ENCODE results near the gene AP3S2. TPM values are rescaled to one million over a fixed set of nuclear protein-coding genes. Genes with fewer than 3 reads are reported as not detected.

Gene AP3S2
- total RNA-seq, 1 donor from 2014 or later, result 20.6 TPM

- DNase-seq (ENCODE audit: low spot score), result no peak
- peaks cover 12% of the 10 kb centered on the region for H3K36me3 Mint-ChIP-seq (ENCODE audit: low read depth)
- H3K27ac Mint-ChIP-seq, result no peak overlapping the region
- peaks cover 21% of the 10 kb centered on the region for H3K27me3 Mint-ChIP-seq (ENCODE audit: low read depth)
- peaks cover 18% of the 10 kb centered on the region for H3K4me1 Mint-ChIP-seq (ENCODE audit: low read depth)
- peaks cover 6% of the 10 kb centered on the region for H3K9me3 Mint-ChIP-seq
- H3K4me3 Mint-ChIP-seq (ENCODE audit: low read depth), result no peak overlapping the region
- intact Hi-C loops (cut with micrococcal nuclease), result no loop called here
Measured at GRCh38 chr15:89812011-89812846, 81.6 kb downstream of the AP3S2 start.

- H3K27ac Mint-ChIP-seq, result no peak overlapping the region
- H3K36me3 Mint-ChIP-seq (ENCODE audit: low read depth), result peaks cover 6% of the 10 kb centered on the region
- intact Hi-C loops (cut with micrococcal nuclease), result no loop called here
- no peak for DNase-seq (ENCODE audit: low spot score)
- H3K4me1 Mint-ChIP-seq (ENCODE audit: low read depth), result peaks cover 14% of the 10 kb centered on the region
- no peak overlapping the region for H3K4me3 Mint-ChIP-seq (ENCODE audit: low read depth)
- peaks cover under 1% of the 10 kb centered on the region for H3K9me3 Mint-ChIP-seq
- H3K27me3 Mint-ChIP-seq (ENCODE audit: low read depth), result peaks cover 11% of the 10 kb centered on the region
Measured at GRCh38 chr15:89810837-89811236, 83.0 kb downstream of the AP3S2 start.

GRCh38 chr15:89809787-89810148 is 84.0 kb downstream of the AP3S2 start:
- H3K27me3 Mint-ChIP-seq (ENCODE audit: low read depth), result peaks cover 2% of the 10 kb centered on the region
- no peaks in the 10 kb centered on the region for H3K36me3 Mint-ChIP-seq (ENCODE audit: low read depth)
- no peak for DNase-seq (ENCODE audit: low spot score)
- H3K9me3 Mint-ChIP-seq, result no peaks in the 10 kb centered on the region
- intact Hi-C loops (cut with micrococcal nuclease), result no loop called here
- H3K27ac Mint-ChIP-seq, result no peak overlapping the region
- no peak overlapping the region for H3K4me3 Mint-ChIP-seq (ENCODE audit: low read depth)
- peaks cover 9% of the 10 kb centered on the region for H3K4me1 Mint-ChIP-seq (ENCODE audit: low read depth)

DNA sequence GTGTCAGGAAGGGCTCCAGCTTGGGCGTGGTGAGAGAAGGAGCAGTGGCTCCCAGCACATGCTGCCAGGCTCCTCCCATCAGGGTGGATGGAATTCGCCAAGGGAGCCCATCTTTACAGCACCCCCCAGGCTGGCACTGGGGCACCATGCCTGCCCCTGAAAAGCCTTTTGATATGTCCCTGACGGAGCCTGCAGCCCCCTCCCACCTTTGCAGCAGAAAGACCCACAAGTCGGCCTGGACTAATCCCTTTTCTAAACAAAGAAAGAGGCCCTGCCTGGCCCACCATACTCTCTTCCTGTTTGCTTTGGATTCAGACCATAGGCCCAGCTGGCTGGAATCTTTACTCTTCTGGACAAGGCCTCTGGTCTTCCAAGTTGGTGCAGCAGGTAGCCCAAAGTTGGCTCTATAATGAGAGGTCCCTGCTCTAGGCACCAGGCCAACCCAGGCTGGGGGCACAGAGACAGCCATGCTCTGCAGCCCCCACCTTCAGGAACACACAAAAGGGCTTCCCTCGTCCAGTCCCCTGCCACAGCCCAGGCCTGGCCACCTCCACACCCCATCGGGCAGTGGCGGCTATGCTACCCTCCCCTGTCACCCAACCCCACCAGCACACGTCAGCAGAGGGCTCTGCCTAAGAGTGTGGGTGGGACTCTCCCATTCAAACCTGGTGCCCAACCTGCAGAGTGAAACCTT is 84.6 kb downstream of the AP3S2 start:
- H3K4me3 Mint-ChIP-seq (ENCODE audit: low read depth), result no peak overlapping the region
- peaks cover 2% of the 10 kb centered on the region for H3K27me3 Mint-ChIP-seq (ENCODE audit: low read depth)
- no peak for DNase-seq (ENCODE audit: low spot score)
- no peaks in the 10 kb centered on the region for H3K36me3 Mint-ChIP-seq (ENCODE audit: low read depth)
- H3K27ac Mint-ChIP-seq, result no peak overlapping the region
- no peaks in the 10 kb centered on the region for H3K9me3 Mint-ChIP-seq
- intact Hi-C loops (cut with micrococcal nuclease), result no loop called here
- peaks cover 9% of the 10 kb centered on the region for H3K4me1 Mint-ChIP-seq (ENCODE audit: low read depth)

GRCh38 chr15:89808160-89808870 is 85.5 kb downstream of the AP3S2 start:
- Mint-ChIP-seq H3K9me3 (no peaks in the 10 kb centered on the region), H3K4me1 (ENCODE audit: low read depth) (peaks cover 7% of the 10 kb centered on the region), H3K36me3 (ENCODE audit: low read depth) (no peaks in the 10 kb centered on the region), H3K4me3 (ENCODE audit: low read depth) (no peak overlapping the region), H3K27me3 (ENCODE audit: low read depth) (no peaks in the 10 kb centered on the region), H3K27ac (no peak overlapping the region)
- DNase-seq (ENCODE audit: low spot score), result no peak
- intact Hi-C loops (cut with micrococcal nuclease), result no loop called here

GRCh38 chr15:89807689-89808088 is 86.1 kb downstream of the AP3S2 start:
- Mint-ChIP-seq H3K36me3 (ENCODE audit: low read depth) (no peaks in the 10 kb centered on the region), H3K4me3 (ENCODE audit: low read depth) (no peak overlapping the region), H3K27ac (no peak overlapping the region), H3K27me3 (ENCODE audit: low read depth) (no peaks in the 10 kb centered on the region), H3K9me3 (no peaks in the 10 kb centered on the region), H3K4me1 (ENCODE audit: low read depth) (peaks cover 6% of the 10 kb centered on the region)
- no peak for DNase-seq (ENCODE audit: low spot score)
- intact Hi-C loops (cut with micrococcal nuclease), result no loop called here

DNA sequence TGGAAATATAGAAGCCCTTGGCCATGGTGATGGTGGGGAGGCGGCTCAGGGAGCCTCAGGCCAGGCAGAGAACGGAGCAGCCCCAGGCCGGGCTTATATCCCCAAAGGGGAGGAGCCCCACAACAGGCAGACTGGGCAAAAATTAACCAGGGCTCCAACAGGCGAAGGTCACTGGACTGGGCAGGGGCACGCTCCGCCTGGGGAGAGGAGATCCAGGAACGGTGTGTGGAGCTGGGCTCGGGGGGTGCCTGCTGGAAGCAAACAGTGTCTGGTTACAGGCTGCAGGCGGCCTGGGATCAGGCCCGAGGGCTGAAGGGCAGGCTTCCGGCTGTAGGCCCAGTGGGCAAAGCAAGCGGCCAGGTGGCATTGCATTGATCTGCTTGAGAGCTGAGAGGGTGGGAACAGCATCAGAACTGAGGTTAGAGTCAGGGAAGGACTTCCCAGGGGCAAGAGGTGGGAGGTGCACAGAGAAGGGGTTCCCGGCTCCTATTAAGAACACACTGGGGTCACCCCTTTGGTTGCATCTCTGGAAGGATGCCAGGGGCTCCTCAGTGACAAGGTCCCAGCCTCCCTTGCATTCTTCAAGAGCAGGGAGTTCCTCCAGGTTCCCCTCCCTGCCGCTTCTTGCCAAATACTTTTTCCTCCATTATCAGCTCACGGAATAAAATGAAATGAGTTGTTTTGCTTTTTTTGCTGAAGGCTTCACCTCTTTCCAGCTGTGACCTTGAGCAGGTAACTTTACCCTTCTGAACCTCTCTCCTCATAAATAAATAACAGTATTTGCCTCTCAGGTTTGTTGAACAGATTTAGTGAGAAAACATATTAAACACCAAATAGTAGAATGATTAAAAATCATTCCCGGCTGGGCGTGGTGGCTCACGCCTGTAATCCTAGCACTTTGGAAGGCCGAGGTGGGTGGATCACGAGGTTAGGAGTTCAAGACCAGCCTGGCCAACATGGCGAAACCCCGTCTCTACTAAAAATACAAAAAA is 86.9 kb downstream of the AP3S2 start:
- Mint-ChIP-seq H3K27me3 (ENCODE audit: low read depth) (no peaks in the 10 kb centered on the region), H3K36me3 (ENCODE audit: low read depth) (no peaks in the 10 kb centered on the region), H3K27ac (no peak overlapping the region), H3K9me3 (no peaks in the 10 kb centered on the region), H3K4me3 (ENCODE audit: low read depth) (no peak overlapping the region), H3K4me1 (ENCODE audit: low read depth) (peaks cover 3% of the 10 kb centered on the region)
- no peak for DNase-seq (ENCODE audit: low spot score)
- intact Hi-C loops (cut with micrococcal nuclease), result no loop called here

- no peak overlapping the region for H3K27ac Mint-ChIP-seq
- H3K4me3 Mint-ChIP-seq (ENCODE audit: low read depth), result no peak overlapping the region
- no peaks in the 10 kb centered on the region for H3K4me1 Mint-ChIP-seq (ENCODE audit: low read depth)
- no peaks in the 10 kb centered on the region for H3K27me3 Mint-ChIP-seq (ENCODE audit: low read depth)
- H3K9me3 Mint-ChIP-seq, result no peaks in the 10 kb centered on the region
- intact Hi-C loops (cut with micrococcal nuclease), result no loop called here
- H3K36me3 Mint-ChIP-seq (ENCODE audit: low read depth), result no peaks in the 10 kb centered on the region
- DNase-seq (ENCODE audit: low spot score), result no peak
Measured at GRCh38 chr15:89806210-89806558, 87.6 kb downstream of the AP3S2 start.

DNA sequence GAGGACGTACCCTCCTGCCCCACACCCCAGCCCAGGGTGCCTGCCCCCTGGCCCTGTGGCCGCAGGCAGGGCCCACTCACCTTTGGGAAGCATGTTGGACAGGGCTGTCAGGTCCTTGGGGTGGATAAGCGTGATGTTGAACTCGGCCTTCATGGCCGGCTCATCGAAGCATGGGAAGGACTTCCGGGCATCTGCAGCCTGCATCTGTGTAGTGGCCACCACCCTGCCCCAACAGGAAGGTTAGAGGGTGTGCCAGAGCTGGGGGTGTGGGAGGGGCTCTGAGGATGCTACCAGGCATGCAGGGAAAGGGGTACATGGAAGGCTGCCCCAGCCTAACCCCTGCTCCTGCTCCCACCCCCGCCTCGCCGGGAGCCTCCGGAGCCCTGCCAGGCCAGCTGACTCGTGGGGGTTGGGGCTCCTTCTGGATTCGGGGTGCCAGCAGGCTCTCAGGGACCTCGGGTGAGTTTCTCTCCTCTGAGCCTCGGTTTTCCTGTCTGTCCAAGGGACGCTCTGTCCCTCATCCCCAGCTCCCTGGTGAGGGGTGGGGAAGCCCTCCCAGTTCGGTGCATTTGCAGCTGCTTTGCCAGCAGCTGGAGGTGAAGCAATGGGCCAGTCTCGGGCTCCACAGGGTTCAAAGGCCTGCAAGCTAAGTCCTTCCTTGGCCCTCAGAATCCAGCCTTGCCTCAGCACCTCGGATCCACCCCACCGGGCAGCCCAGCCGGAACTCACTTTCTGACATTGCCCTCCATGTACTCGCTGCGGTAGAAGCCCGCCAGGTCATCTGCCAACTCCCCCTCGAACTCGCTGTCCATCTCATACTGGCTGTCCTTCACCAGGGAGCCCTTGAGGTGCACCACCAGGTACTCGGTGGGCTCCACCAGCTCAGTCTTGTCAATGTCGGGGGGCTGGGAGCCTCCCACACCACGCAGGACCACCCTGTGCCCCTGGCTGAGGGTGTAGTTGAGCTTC is 88.3 kb downstream of the AP3S2 start:
- Mint-ChIP-seq H3K4me3 (ENCODE audit: low read depth) (no peak overlapping the region), H3K27me3 (ENCODE audit: low read depth) (no peaks in the 10 kb centered on the region), H3K27ac (no peak overlapping the region), H3K4me1 (ENCODE audit: low read depth) (no peaks in the 10 kb centered on the region), H3K36me3 (ENCODE audit: low read depth) (no peaks in the 10 kb centered on the region), H3K9me3 (no peaks in the 10 kb centered on the region)
- intact Hi-C loops (cut with micrococcal nuclease), result no loop called here
- DNase-seq (ENCODE audit: low spot score), result no peak

DNA sequence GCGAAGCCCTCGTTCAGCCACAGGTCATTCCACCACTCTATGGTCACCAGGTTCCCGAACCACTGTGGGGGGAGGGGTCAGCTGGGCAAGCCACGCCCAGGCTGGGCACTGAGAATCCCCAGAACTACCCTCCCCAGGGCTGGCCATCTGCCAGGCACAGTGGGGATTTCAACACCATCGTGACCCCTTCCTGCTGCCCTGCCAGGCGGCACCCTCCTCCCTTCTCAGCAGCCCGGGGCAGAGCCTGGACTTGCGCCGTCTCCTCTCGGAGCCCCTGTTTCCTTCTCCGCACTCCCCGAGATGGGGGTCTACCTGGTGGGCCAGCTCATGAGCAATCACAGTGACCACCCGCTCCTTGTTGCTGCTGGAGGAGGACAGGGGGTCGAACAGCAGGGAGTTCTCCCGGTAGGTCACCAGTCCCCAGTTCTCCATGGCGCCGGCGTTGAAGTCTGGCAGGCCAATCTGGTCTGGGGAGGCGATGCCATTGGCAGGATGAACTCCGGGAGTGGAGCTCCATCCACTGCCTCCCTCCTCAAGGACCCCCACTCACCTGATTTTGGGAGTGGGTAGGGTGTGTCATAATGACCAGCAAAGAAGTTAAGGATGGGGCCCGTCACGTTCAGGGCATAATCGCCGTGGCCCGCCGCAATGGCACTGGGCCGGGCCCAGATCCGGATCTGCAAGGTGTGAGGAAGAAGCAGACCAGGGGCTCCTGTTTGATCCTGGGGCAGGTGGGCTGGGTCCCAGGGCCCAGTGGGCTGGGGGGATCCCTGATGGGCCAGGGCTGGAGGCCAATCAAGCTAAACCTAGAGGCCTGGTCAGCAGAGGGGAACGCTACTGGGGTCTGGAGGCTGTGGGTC is 89.6 kb downstream of the AP3S2 start:
- Mint-ChIP-seq H3K4me1 (ENCODE audit: low read depth) (no peaks in the 10 kb centered on the region), H3K36me3 (ENCODE audit: low read depth) (no peaks in the 10 kb centered on the region), H3K4me3 (ENCODE audit: low read depth) (no peak overlapping the region), H3K9me3 (no peaks in the 10 kb centered on the region), H3K27me3 (ENCODE audit: low read depth) (no peaks in the 10 kb centered on the region), H3K27ac (no peak overlapping the region)
- no peak for DNase-seq (ENCODE audit: low spot score)
- intact Hi-C loops (cut with micrococcal nuclease), result no loop called here

Measured in activated T-helper 2 cell treated with anti-CD3 and anti-CD28 coated beads, Interferon-gamma antibody, Interleukin-2, Interleukin-4, amounts not matched to agents 10 μg/mL and 5 μg/mL and 100 μg/mL, durations not matched to agents 14 hours and 24 hours and 36 hours (primary cell).